Adrenal gland (tissue), 5 donors: ENCODE measurements around the gene LPO.

Experiments used
- POLR2A ChIP-seq, 2 donors: fragments of 450-650 bp; IDR thresholded peaks; one replicate each; pipeline ENCODE4 v1.6.1; 2017; ENCODE audit warnings: antibody characterized with exemption in 2 of 2, mild to moderate bottlenecking in 2 of 2, moderate library complexity in 1 of 2
- TF ChIP-seq, protein P1 (sequence below), 6 experiments: fragments of 450-650 bp in 4 of 6; fragments of 200-600 bp in 2 of 6; sonication (generic) in 1 of 6; IDR thresholded peaks; 1 replicate in 5 of 6; 2 replicates in 1 of 6; pipeline versions ENCODE4 v1.5.1 to v1.8.0; 2016 to 2021; ENCODE audit warnings: antibody characterized with exemption in 6 of 6, mild to moderate bottlenecking in 2 of 6, moderate library complexity in 1 of 6
- donor health status: DM: no; HTN: no; CAD: no.

DNA sequence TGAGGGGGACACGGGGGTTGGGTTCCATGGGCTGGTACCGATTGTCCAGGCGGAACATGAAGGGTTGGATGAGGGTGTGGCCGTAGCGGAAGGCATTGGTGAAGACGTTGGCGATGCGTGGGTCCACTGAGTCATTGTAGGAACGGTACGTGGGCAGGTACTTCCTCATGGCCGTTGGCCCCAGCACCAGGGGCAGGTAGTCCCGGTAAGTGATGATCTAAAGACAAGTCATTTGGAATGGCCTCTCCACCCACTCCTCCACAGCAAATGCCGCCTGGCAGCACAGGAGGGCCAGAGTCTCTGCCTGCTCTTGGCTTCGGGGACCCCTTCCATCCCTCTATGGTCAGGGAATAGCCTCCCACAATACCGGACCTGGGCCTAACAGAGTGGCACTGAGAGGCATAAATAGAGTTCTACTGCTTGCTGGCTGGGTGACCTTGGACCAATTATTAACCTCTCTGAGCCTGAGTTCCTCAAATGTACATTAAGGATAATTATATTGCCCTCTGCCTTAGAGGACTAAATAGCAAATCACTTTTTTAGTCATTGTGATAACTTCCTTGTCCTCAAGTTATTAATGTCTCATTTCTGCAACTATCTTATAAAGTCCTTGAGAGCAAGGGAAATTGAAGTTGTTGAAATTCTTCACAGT is 35.2 kb downstream of the LPO start:
- TF ChIP-seq, protein P1, sequence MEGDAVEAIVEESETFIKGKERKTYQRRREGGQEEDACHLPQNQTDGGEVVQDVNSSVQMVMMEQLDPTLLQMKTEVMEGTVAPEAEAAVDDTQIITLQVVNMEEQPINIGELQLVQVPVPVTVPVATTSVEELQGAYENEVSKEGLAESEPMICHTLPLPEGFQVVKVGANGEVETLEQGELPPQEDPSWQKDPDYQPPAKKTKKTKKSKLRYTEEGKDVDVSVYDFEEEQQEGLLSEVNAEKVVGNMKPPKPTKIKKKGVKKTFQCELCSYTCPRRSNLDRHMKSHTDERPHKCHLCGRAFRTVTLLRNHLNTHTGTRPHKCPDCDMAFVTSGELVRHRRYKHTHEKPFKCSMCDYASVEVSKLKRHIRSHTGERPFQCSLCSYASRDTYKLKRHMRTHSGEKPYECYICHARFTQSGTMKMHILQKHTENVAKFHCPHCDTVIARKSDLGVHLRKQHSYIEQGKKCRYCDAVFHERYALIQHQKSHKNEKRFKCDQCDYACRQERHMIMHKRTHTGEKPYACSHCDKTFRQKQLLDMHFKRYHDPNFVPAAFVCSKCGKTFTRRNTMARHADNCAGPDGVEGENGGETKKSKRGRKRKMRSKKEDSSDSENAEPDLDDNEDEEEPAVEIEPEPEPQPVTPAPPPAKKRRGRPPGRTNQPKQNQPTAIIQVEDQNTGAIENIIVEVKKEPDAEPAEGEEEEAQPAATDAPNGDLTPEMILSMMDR (IDR thresholded peaks at IDR 0.05), result no peak
- no peak for TF ChIP-seq POLR2A (IDR thresholded peaks at IDR 0.05)
